Fibroblast of lung (primary cell): Measurements from ENCODE around the gene LY6G6F.

Source experiments
- EZH2 ChIP-seq: IDR thresholded peaks from 2 replicates; pipeline ENCODE4 v1.5.1; 2012; ENCODE audit warnings: low read length, control low read depth, mild to moderate bottlenecking; ENCODE audit errors: missing control alignments
- TF ChIP-seq, protein P1 (sequence below), 2 donors: IDR thresholded peaks in 1 of 2; conservative IDR thresholded peaks in 1 of 2; 1 replicate in 1 of 2; 2 replicates in 1 of 2; pipeline ENCODE4 v1.5.1; 2011 to 2012; ENCODE audit warnings: low read length in 2 of 2, control low read depth in 1 of 2, inconsistent platforms in 1 of 2, low read depth in 1 of 2, mild to moderate bottlenecking in 1 of 2

GRCh38 chr6:31663961-31664789 lies 42.5 kb upstream of the LY6G6F start:
- TF ChIP-seq, protein P1, sequence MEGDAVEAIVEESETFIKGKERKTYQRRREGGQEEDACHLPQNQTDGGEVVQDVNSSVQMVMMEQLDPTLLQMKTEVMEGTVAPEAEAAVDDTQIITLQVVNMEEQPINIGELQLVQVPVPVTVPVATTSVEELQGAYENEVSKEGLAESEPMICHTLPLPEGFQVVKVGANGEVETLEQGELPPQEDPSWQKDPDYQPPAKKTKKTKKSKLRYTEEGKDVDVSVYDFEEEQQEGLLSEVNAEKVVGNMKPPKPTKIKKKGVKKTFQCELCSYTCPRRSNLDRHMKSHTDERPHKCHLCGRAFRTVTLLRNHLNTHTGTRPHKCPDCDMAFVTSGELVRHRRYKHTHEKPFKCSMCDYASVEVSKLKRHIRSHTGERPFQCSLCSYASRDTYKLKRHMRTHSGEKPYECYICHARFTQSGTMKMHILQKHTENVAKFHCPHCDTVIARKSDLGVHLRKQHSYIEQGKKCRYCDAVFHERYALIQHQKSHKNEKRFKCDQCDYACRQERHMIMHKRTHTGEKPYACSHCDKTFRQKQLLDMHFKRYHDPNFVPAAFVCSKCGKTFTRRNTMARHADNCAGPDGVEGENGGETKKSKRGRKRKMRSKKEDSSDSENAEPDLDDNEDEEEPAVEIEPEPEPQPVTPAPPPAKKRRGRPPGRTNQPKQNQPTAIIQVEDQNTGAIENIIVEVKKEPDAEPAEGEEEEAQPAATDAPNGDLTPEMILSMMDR (conservative IDR thresholded peaks at IDR 0.05 in 1 of 2, IDR thresholded peaks at IDR 0.05 in 1 of 2; ENCODE audit: low read depth in 1 of 2, low read length in 2 of 2) = no peak
- no peak for TF ChIP-seq EZH2
